HG02678 (cell line): ENCODE data around the gene CNOT10.
"Not testable (repeated sequence)": the region's sequence is repeated elsewhere in the genome, so short reads cannot be mapped to it uniquely, and the experiment has no call there.

Experiments used
- ATAC-seq: cut with Tn5 transposase; IDR thresholded peaks from one replicate; pipeline ENCODE4 v1.9.1; 2021; ENCODE audit warnings: mild to moderate bottlenecking, moderate library complexity; ENCODE audit not compliant: unreplicated experiment

Gene CNOT10

GRCh38 chr3:32685543-32686185 is 676 bp downstream of the CNOT10 start:
- ATAC-seq, result peak; percentile 1

GRCh38 chr3:32686713-32687112 is 1.7 kb downstream of the CNOT10 start:
- ATAC-seq, result no peak

- no peak for ATAC-seq
These were observed 6.9 kb downstream of the CNOT10 start for GRCh38 chr3:32691847-32692246.

- ATAC-seq, result no peak
These were observed 11.5 kb downstream of the CNOT10 start for GRCh38 chr3:32696523-32696922.

- ATAC-seq, result no peak
These were observed 13.5 kb downstream of the CNOT10 start for GRCh38 chr3:32698506-32698905.

GRCh38 chr3:32699429-32699828 is 14.4 kb downstream of the CNOT10 start:
- ATAC-seq, result no peak

GRCh38 chr3:32700244-32700643 is 15.3 kb downstream of the CNOT10 start:
- ATAC-seq, result no peak

GRCh38 chr3:32703491-32703972 is 18.5 kb downstream of the CNOT10 start:
- no peak for ATAC-seq

- no peak for ATAC-seq
These were observed 20.2 kb downstream of the CNOT10 start for GRCh38 chr3:32705232-32705631.

- ATAC-seq, result no peak
These were observed 21.5 kb downstream of the CNOT10 start for GRCh38 chr3:32706348-32707025.

- no peak for ATAC-seq
These were observed 22.0 kb downstream of the CNOT10 start for GRCh38 chr3:32707026-32707370.

GRCh38 chr3:32708672-32709283 is 23.8 kb downstream of the CNOT10 start:
- ATAC-seq, result no peak

GRCh38 chr3:32709346-32709745 is 24.4 kb downstream of the CNOT10 start:
- no peak for ATAC-seq

- no peak for ATAC-seq
These were observed 27.6 kb downstream of the CNOT10 start for GRCh38 chr3:32712506-32713055.

GRCh38 chr3:32713181-32713580 is 28.2 kb downstream of the CNOT10 start:
- ATAC-seq, result no peak

- ATAC-seq, result no peak
These were observed 34.3 kb downstream of the CNOT10 start for GRCh38 chr3:32719335-32719734.

GRCh38 chr3:32719931-32720330 is 34.9 kb downstream of the CNOT10 start:
- ATAC-seq, result no peak

- ATAC-seq, result no peak
These were observed 40.7 kb downstream of the CNOT10 start for GRCh38 chr3:32725721-32726120.

- ATAC-seq, result no peak
These were observed 48.7 kb downstream of the CNOT10 start for GRCh38 chr3:32733631-32734229.

- ATAC-seq, result no peak
These were observed 49.8 kb downstream of the CNOT10 start for GRCh38 chr3:32734756-32735155.

GRCh38 chr3:32743470-32743869 is 58.5 kb downstream of the CNOT10 start:
- ATAC-seq, result not testable (repeated sequence)
